NCI-H1048 (cell line): ENCODE measurements around the gene VPS13C.

Source experiments
- DNase-seq: peaks from one replicate; lab custom pipeline; 2025; lab: John Stamatoyannopoulos, UW

Gene VPS13C

GRCh38 chr15:61819386-61819785 is 240.9 kb downstream of the VPS13C start:
- no peak for DNase-seq

- DNase-seq: no peak
Observed at GRCh38 chr15:61818801-61819200, 241.4 kb downstream of the VPS13C start.

GRCh38 chr15:61816856-61817255 is 243.4 kb downstream of the VPS13C start:
- no peak for DNase-seq

GRCh38 chr15:61815356-61816083 is 244.7 kb downstream of the VPS13C start:
- no peak for DNase-seq

GRCh38 chr15:61812476-61812875 is 247.8 kb downstream of the VPS13C start:
- no peak for DNase-seq

- DNase-seq: no peak
Observed at GRCh38 chr15:61811952-61812351, 248.3 kb downstream of the VPS13C start.

- no peak for DNase-seq
Observed at GRCh38 chr15:61809216-61809615, 251.0 kb downstream of the VPS13C start.

- DNase-seq: no peak
Observed at GRCh38 chr15:61807281-61807929, 252.8 kb downstream of the VPS13C start.
